ENCODE measurements around the gene RIOK3.
"Not testable (repeated sequence)": the region's sequence is repeated elsewhere in the genome, so short reads cannot be mapped to it uniquely, and the experiment has no call there.

The RIOK3 gene

DNA sequence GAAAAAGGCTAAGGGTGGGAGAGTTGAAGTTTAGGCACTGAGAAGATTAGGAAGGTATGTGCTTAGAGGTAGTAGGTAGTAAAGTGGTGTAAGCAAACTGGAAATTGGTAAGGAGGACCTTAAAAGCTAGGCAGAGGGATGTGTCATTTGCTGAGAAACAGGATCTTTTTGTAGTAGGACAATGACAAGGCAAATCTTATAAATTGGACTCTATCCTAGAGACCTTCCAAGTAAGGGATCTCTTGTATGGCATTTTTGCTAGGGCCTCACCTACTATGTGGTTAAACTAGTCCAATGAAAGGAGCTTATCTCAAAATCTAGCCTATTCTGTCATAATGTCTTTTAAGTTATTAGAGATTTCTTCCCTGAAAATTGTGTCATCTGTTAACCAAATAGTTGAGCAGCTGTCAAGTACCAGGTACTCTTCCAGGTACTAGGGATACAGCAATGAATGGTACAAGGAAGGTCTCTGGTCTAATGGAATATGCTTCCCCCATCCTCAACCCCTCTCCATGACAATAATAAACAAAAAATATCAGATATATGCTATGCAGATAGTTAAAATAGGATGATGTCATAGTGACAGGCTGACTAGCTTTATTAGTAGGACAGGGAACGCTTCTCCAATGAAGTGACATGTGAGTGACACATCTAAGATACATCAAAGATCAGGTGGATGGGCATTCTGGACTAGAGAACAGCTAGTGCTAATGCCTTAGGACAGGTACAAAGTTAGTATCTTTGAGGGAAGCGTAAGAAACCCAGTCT, 17.7 kb downstream of the RIOK3 start:
- Mint-ChIP-seq H3K27me3 (no peaks in the 10 kb centered on the region), H3K36me3 (peaks cover 54% of the 10 kb centered on the region), H3K27ac (peak overlapping the region; percentile 64), H3K4me3 (no peak overlapping the region), H3K9me3 (no peaks in the 10 kb centered on the region), H3K4me1 (peaks cover 6% of the 10 kb centered on the region)
- no peak for ATAC-seq

- no peak for ATAC-seq
- peaks cover 6% of the 10 kb centered on the region for H3K4me1 Mint-ChIP-seq
These were observed 18.4 kb downstream of the RIOK3 start for GRCh38 chr18:23471486-23471885.

GRCh38 chr18:23479829-23480505, 26.9 kb downstream of the RIOK3 start:
- peaks cover 41% of the 10 kb centered on the region for H3K4me1 Mint-ChIP-seq
- peak; percentile 93 for ATAC-seq
- peaks cover 66% of the 10 kb centered on the region for H3K36me3 Mint-ChIP-seq
- H3K27ac Mint-ChIP-seq, result peak overlapping the region; percentile 89
- H3K27me3 Mint-ChIP-seq, result no peaks in the 10 kb centered on the region
- peak overlapping the region; percentile 25 for H3K4me3 Mint-ChIP-seq
- H3K9me3 Mint-ChIP-seq, result no peaks in the 10 kb centered on the region

More at GRCh38 chr18:23471486-23471885, 18.4 kb downstream of the RIOK3 start:
- Mint-ChIP-seq H3K9me3 (no peaks in the 10 kb centered on the region), H3K4me3 (no peak overlapping the region), H3K27ac (no peak overlapping the region), H3K27me3 (no peaks in the 10 kb centered on the region), H3K36me3 (peaks cover 55% of the 10 kb centered on the region)

DNA sequence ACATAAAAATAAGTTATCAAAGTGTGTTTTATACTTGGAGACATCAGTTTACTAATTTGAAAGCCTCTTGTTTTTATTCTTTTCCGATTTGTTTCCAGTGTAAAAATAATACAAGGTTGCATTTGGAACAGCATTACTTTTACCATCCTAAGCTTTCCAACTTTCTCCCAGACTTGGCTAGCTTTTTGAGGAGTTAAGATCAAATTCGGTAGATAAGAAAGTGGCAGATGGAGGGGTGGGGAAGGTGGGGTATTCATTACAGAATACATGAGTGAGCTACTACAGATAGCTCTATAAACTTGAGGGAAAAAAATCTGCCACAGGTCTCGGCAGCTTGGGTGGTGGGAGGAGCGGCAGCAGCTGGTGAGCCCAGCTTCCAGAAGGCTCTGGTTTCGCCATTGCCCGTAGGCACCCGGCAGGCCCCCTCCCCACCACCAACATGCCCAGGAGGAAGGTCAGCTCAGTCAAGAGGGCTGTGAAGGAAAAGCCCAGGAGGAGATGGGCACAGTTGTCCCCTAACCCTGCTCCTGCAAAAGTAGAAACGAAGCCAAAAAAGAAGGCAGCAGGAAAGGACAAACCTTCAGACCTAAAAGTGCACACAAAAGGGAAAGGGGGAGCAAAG, 31.6 kb downstream of the RIOK3 start:
- H3K4me1 Mint-ChIP-seq, result peaks cover 46% of the 10 kb centered on the region
- peak overlapping the region; percentile 46 for H3K27ac Mint-ChIP-seq
- no peaks in the 10 kb centered on the region for H3K9me3 Mint-ChIP-seq
- H3K27me3 Mint-ChIP-seq, result no peaks in the 10 kb centered on the region
- ATAC-seq, result no peak
- peaks cover 23% of the 10 kb centered on the region for H3K36me3 Mint-ChIP-seq
- H3K4me3 Mint-ChIP-seq, result no peak overlapping the region

DNA sequence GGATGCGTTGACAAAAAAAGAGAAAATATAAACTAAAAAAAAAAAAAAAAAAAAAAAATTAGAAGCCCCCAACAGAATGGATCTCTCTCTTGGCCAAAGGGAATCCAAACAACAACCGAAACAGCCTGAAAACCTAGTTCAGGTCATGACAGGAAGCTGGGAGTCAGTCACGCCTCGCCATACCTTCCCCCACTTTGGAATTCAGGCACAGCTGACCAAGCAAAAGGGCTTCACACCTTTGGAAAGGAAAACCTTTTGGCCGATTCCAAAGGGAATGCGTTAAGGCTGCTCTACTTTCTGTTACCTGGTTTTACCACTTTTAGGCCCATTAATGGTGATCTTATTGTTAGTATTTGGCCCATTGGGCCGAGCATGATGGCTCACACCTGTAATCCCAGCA, 32.3 kb downstream of the RIOK3 start:
- Mint-ChIP-seq H3K4me1 (peaks cover 40% of the 10 kb centered on the region), H3K27ac (peak overlapping the region; percentile 46), H3K36me3 (peaks cover 17% of the 10 kb centered on the region), H3K27me3 (no peaks in the 10 kb centered on the region), H3K9me3 (no peaks in the 10 kb centered on the region), H3K4me3 (no peak overlapping the region)
- ATAC-seq, result no peak

- Mint-ChIP-seq H3K36me3 (peaks cover 5% of the 10 kb centered on the region), H3K27ac (peak overlapping the region; percentile 98), H3K27me3 (no peaks in the 10 kb centered on the region), H3K4me1 (peaks cover 31% of the 10 kb centered on the region), H3K4me3 (peak overlapping the region; percentile 80), H3K9me3 (no peaks in the 10 kb centered on the region)
- peak; percentile 92 for ATAC-seq
These were observed 34.9 kb downstream of the RIOK3 start for GRCh38 chr18:23487738-23488570.

DNA sequence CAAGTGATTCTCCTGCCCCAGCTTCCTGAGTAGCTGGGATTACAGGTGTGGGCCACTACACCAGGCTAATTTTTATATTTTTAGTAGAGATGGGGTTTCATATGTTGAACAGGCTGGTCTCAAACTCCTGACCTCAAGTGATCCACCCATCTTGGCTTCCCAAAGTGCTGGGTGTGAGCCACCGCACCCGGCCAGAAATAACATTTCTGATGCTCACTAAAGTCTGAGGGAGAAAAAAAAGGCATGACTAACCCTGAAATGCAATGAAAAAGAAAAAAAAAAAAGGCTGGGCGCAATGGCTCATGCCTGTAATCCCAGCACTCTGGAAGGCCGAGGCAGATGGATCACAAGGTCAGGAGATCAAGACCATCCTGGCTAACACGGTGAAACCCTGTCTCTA, 36.5 kb downstream of the RIOK3 start:
- H3K27me3 Mint-ChIP-seq, H3K36me3 Mint-ChIP-seq, ATAC-seq, H3K9me3 Mint-ChIP-seq, H3K4me3 Mint-ChIP-seq, H3K27ac Mint-ChIP-seq: not testable (repeated sequence)
- H3K4me1 Mint-ChIP-seq, result peaks cover 26% of the 10 kb centered on the region

DNA sequence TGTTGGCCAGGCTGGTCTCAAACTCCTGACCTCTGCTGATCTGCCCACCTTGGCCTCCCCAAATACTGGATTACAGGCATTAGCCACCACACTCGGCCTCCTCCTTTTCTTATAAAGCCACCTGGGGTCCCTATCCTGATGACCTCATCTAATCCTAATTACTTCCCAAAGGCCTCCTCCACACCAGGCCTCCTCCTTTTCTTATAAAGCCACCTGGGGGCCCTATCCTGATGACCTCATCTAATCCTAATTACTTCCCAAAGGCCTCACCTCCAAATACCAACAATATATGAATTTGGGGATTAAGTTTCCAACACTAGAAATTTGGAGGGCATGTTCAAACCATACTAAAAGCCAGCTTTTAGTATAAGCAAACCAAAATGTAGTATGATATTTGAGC, 40.6 kb downstream of the RIOK3 start:
- no peaks in the 10 kb centered on the region for H3K27me3 Mint-ChIP-seq
- ATAC-seq, result no peak
- H3K9me3 Mint-ChIP-seq, result no peaks in the 10 kb centered on the region
- peaks cover 26% of the 10 kb centered on the region for H3K4me1 Mint-ChIP-seq
- H3K4me3 Mint-ChIP-seq, result no peak overlapping the region
- no peaks in the 10 kb centered on the region for H3K36me3 Mint-ChIP-seq
- H3K27ac Mint-ChIP-seq, result peak overlapping the region; percentile 12

GRCh38 chr18:23494992-23495391, 41.9 kb downstream of the RIOK3 start:
- Mint-ChIP-seq H3K27ac (peak overlapping the region; percentile 61), H3K4me1 (peaks cover 38% of the 10 kb centered on the region), H3K27me3 (no peaks in the 10 kb centered on the region), H3K9me3 (no peaks in the 10 kb centered on the region), H3K4me3 (no peak overlapping the region), H3K36me3 (no peaks in the 10 kb centered on the region)
- ATAC-seq, result no peak

DNA sequence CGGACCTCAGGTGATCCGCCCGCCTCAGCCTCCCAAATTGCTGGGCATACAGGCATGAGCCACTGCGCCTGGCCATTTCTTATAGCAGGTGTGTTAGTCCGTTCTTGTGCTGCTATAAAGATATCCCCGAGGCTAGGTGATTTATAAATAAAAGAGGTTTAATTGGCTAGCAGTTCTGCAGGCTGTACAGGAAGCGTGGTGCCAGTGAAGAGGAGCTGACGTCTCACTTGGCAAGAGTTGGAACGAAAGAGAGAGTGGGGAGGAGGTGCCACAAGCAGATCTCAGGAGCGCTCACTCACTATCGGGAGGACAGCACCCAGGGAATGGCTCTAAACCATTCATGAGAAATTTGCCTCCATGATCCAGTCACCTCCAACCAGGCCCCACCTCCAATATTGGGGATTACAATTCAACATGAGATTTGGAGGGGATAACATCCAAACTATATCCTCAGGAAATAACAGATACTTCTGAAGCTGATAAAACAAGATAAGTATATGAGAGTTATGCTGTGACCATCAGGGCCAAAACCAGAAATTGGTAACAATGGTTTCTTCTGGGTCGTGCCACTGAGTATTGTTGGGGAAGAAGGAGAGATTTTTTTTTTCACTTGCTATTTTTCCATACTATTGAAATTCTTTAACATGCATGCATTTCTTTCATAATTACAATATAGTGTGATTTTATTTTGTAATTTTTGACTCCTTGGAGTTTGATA, 42.8 kb downstream of the RIOK3 start:
- no peaks in the 10 kb centered on the region for H3K36me3 Mint-ChIP-seq
- peaks cover 42% of the 10 kb centered on the region for H3K4me1 Mint-ChIP-seq
- no peaks in the 10 kb centered on the region for H3K9me3 Mint-ChIP-seq
- no peak for ATAC-seq
- H3K27me3 Mint-ChIP-seq, result no peaks in the 10 kb centered on the region
- peak overlapping the region; percentile 54 for H3K4me3 Mint-ChIP-seq
- H3K27ac Mint-ChIP-seq, result peak overlapping the region; percentile 61

- peaks cover 52% of the 10 kb centered on the region for H3K4me1 Mint-ChIP-seq
- no peak overlapping the region for H3K4me3 Mint-ChIP-seq
- ATAC-seq, result no peak
- no peaks in the 10 kb centered on the region for H3K9me3 Mint-ChIP-seq
- no peaks in the 10 kb centered on the region for H3K36me3 Mint-ChIP-seq
- peak overlapping the region; percentile 61 for H3K27ac Mint-ChIP-seq
- no peaks in the 10 kb centered on the region for H3K27me3 Mint-ChIP-seq
These were observed 45.0 kb downstream of the RIOK3 start for GRCh38 chr18:23498117-23498516.

- Mint-ChIP-seq H3K4me1 (peaks cover 52% of the 10 kb centered on the region), H3K4me3 (no peak overlapping the region), H3K9me3 (no peaks in the 10 kb centered on the region), H3K27ac (peak overlapping the region; percentile 61), H3K27me3 (no peaks in the 10 kb centered on the region), H3K36me3 (no peaks in the 10 kb centered on the region)
- peak; percentile 44 for ATAC-seq
These were observed 45.8 kb downstream of the RIOK3 start for GRCh38 chr18:23498877-23499276.

GRCh38 chr18:23499291-23499781, 46.2 kb downstream of the RIOK3 start:
- Mint-ChIP-seq H3K4me1 (peaks cover 56% of the 10 kb centered on the region), H3K27me3 (no peaks in the 10 kb centered on the region), H3K27ac (peak overlapping the region; percentile 61), H3K36me3 (no peaks in the 10 kb centered on the region), H3K4me3 (peak overlapping the region; percentile 21), H3K9me3 (no peaks in the 10 kb centered on the region)
- ATAC-seq, result no peak

DNA sequence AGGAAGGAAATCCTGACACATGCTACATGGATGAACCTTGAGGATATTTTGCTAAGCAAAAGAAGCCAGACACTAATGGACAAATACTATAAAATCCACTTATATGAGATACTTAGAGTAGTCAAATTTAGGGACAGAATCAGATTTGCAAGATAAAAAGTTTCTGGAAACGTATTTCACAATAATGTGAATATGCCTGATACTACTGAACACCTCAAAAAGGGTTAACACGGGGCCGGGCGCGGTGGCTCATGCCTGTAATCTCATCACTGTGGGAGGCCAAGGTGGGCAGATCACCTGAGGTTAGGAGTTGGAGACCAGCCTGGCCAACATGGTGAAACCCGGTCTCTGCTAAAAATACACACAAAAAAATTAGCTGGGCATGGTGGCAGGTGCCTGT, 48.5 kb downstream of the RIOK3 start:
- Mint-ChIP-seq H3K4me1 (peaks cover 60% of the 10 kb centered on the region), H3K9me3 (no peaks in the 10 kb centered on the region), H3K4me3 (no peak overlapping the region), H3K27ac (peak overlapping the region; percentile 92), H3K27me3 (no peaks in the 10 kb centered on the region), H3K36me3 (peaks cover 6% of the 10 kb centered on the region)
- no peak for ATAC-seq
